ENCODE data around the gene HTT. TPM values are rescaled to one million over a fixed set of nuclear protein-coding genes. Genes with fewer than 3 reads are reported as not detected.

Gene HTT
- polyA plus RNA-seq, 1 donor from 2014 or later = 10.0 TPM

GRCh38 chr4:3223956-3224748 lies 149.7 kb downstream of the HTT start:
- H3K9me3 Mint-ChIP-seq = no peaks in the 10 kb centered on the region
- H3K36me3 Mint-ChIP-seq = peaks cover 1% of the 10 kb centered on the region
- no peaks in the 10 kb centered on the region for H3K27me3 Mint-ChIP-seq
- peaks cover 0 to 8% (median 4%) of the 10 kb centered on the region in 3 donors for H3K4me1 Mint-ChIP-seq
- H3K27ac Mint-ChIP-seq = peak overlapping the region in 1 of 3 donors; percentile 67
- peak overlapping the region in 1 of 4 donors; percentile 33 for H3K4me3 Mint-ChIP-seq

- H3K4me3 Mint-ChIP-seq = no peak overlapping the region
These were observed 150.8 kb downstream of the HTT start for GRCh38 chr4:3225071-3225850.

GRCh38 chr4:3225936-3226335 lies 151.5 kb downstream of the HTT start:
- H3K36me3 Mint-ChIP-seq = peaks cover 4% of the 10 kb centered on the region
- H3K4me3 Mint-ChIP-seq = no peak overlapping the region
- H3K9me3 Mint-ChIP-seq = no peaks in the 10 kb centered on the region
- peaks cover 0 to 8% (median 7%) of the 10 kb centered on the region in 3 donors for H3K4me1 Mint-ChIP-seq
- H3K27ac Mint-ChIP-seq = peak overlapping the region in 1 of 3 donors; percentile 78
- H3K27me3 Mint-ChIP-seq = no peaks in the 10 kb centered on the region

More at GRCh38 chr4:3225071-3225850, 150.8 kb downstream of the HTT start:
- peaks cover 0 to 8% (median 7%) of the 10 kb centered on the region in 3 donors for H3K4me1 Mint-ChIP-seq
- no peaks in the 10 kb centered on the region for H3K27me3 Mint-ChIP-seq
- peak overlapping the region in 1 of 3 donors; percentile 78 for H3K27ac Mint-ChIP-seq
- H3K36me3 Mint-ChIP-seq = peaks cover 4% of the 10 kb centered on the region
- no peaks in the 10 kb centered on the region for H3K9me3 Mint-ChIP-seq

GRCh38 chr4:3226467-3226866 lies 152.0 kb downstream of the HTT start:
- Mint-ChIP-seq H3K27me3 (no peaks in the 10 kb centered on the region), H3K27ac (peak overlapping the region; percentile 16 to 78 (median 48)), H3K4me1 (peaks cover 0 to 8% (median 7%) of the 10 kb centered on the region in 3 donors), H3K36me3 (peaks cover 4% of the 10 kb centered on the region), H3K4me3 (no peak overlapping the region), H3K9me3 (no peaks in the 10 kb centered on the region)

- Mint-ChIP-seq H3K4me1 (peaks cover 0 to 8% (median 7%) of the 10 kb centered on the region in 3 donors), H3K27ac (peak overlapping the region; percentile 16 to 78 (median 48)), H3K9me3 (no peaks in the 10 kb centered on the region), H3K4me3 (no peak overlapping the region), H3K27me3 (no peaks in the 10 kb centered on the region), H3K36me3 (peaks cover 4% of the 10 kb centered on the region)
These were observed 152.5 kb downstream of the HTT start for GRCh38 chr4:3226944-3227343.

GRCh38 chr4:3227878-3228675 lies 153.6 kb downstream of the HTT start:
- H3K4me3 Mint-ChIP-seq = no peak overlapping the region
- H3K4me1 Mint-ChIP-seq = peaks cover 0 to 8% (median 7%) of the 10 kb centered on the region in 3 donors
- H3K36me3 Mint-ChIP-seq = peaks cover 4% of the 10 kb centered on the region
- peak overlapping the region in 1 of 3 donors; percentile 13 for H3K27ac Mint-ChIP-seq
- no peaks in the 10 kb centered on the region for H3K9me3 Mint-ChIP-seq
- no peaks in the 10 kb centered on the region for H3K27me3 Mint-ChIP-seq

GRCh38 chr4:3228881-3229280 lies 154.4 kb downstream of the HTT start:
- peaks cover 0 to 8% (median 7%) of the 10 kb centered on the region in 3 donors for H3K4me1 Mint-ChIP-seq
- no peak overlapping the region for H3K27ac Mint-ChIP-seq
- H3K9me3 Mint-ChIP-seq = no peaks in the 10 kb centered on the region
- H3K27me3 Mint-ChIP-seq = no peaks in the 10 kb centered on the region
- H3K4me3 Mint-ChIP-seq = no peak overlapping the region
- peaks cover 4% of the 10 kb centered on the region for H3K36me3 Mint-ChIP-seq

GRCh38 chr4:3229328-3229727 lies 154.8 kb downstream of the HTT start:
- Mint-ChIP-seq H3K4me1 (peaks cover 0 to 8% (median 7%) of the 10 kb centered on the region in 3 donors), H3K9me3 (no peaks in the 10 kb centered on the region), H3K27ac (no peak overlapping the region), H3K27me3 (no peaks in the 10 kb centered on the region), H3K4me3 (no peak overlapping the region), H3K36me3 (peaks cover 4% of the 10 kb centered on the region)

GRCh38 chr4:3229964-3230363 lies 155.5 kb downstream of the HTT start:
- Mint-ChIP-seq H3K9me3 (no peaks in the 10 kb centered on the region), H3K27ac (no peak overlapping the region), H3K4me3 (no peak overlapping the region), H3K27me3 (no peaks in the 10 kb centered on the region), H3K36me3 (peaks cover 4% of the 10 kb centered on the region), H3K4me1 (peaks cover 0 to 8% (median 7%) of the 10 kb centered on the region in 3 donors)

GRCh38 chr4:3231471-3231870 lies 157.0 kb downstream of the HTT start:
- Mint-ChIP-seq H3K4me3 (no peak overlapping the region), H3K27me3 (no peaks in the 10 kb centered on the region), H3K9me3 (no peaks in the 10 kb centered on the region), H3K27ac (no peak overlapping the region), H3K4me1 (peaks cover 0 to 5% (median 2%) of the 10 kb centered on the region in 3 donors), H3K36me3 (peaks cover 4% of the 10 kb centered on the region)

GRCh38 chr4:3232001-3232400 lies 157.5 kb downstream of the HTT start:
- Mint-ChIP-seq H3K9me3 (no peaks in the 10 kb centered on the region), H3K4me1 (peaks cover 0 to 5% (median 0%) of the 10 kb centered on the region in 3 donors), H3K36me3 (peaks cover 4% of the 10 kb centered on the region), H3K27me3 (no peaks in the 10 kb centered on the region), H3K4me3 (no peak overlapping the region), H3K27ac (no peak overlapping the region)

- H3K4me3 Mint-ChIP-seq = no peak overlapping the region
- no peaks in the 10 kb centered on the region for H3K9me3 Mint-ChIP-seq
- no peaks in the 10 kb centered on the region for H3K27me3 Mint-ChIP-seq
- H3K4me1 Mint-ChIP-seq = peaks cover 0 to 5% (median 0%) of the 10 kb centered on the region in 3 donors
- no peak overlapping the region for H3K27ac Mint-ChIP-seq
- H3K36me3 Mint-ChIP-seq = peaks cover 4% of the 10 kb centered on the region
These were observed 158.4 kb downstream of the HTT start for GRCh38 chr4:3232871-3233271.

- H3K27ac Mint-ChIP-seq = no peak overlapping the region
- H3K9me3 Mint-ChIP-seq = no peaks in the 10 kb centered on the region
- peaks cover 6% of the 10 kb centered on the region for H3K36me3 Mint-ChIP-seq
- H3K27me3 Mint-ChIP-seq = no peaks in the 10 kb centered on the region
- H3K4me3 Mint-ChIP-seq = no peak overlapping the region
- H3K4me1 Mint-ChIP-seq = peaks cover 0 to 5% (median 0%) of the 10 kb centered on the region in 3 donors
These were observed 159.1 kb downstream of the HTT start for GRCh38 chr4:3233391-3234071.

Data from IgD-negative memory B cell (primary cell).